Liver (tissue), 3 donors: ENCODE data around the gene CLMN.

ENCODE experiments used
- FOXA1 ChIP-seq: IDR thresholded peaks from 2 replicates; pipeline ENCODE4 v1.6.1; 2016; ENCODE audit warnings: antibody characterized with exemption
- RAD21 ChIP-seq, 2 donors: IDR thresholded peaks; 2 replicates each; pipeline ENCODE4 v1.6.1; 2016; ENCODE audit warnings: antibody characterized with exemption in 2 of 2, mild to moderate bottlenecking in 2 of 2
- REST ChIP-seq: IDR thresholded peaks from 2 replicates; pipeline ENCODE4 v1.6.1; 2016; ENCODE audit warnings: antibody characterized with exemption, mild to moderate bottlenecking
- TF ChIP-seq, protein P1 (sequence below): fragments of 150-350 bp; IDR thresholded peaks from 2 replicates; pipeline ENCODE4 v1.5.1; 2017; ENCODE audit warnings: improper control_type of control experiment, low read depth, low read length; ENCODE audit not compliant: missing input control
- donor health status: healthy.
- donor health status: healthy.

- TF ChIP-seq, protein P1, sequence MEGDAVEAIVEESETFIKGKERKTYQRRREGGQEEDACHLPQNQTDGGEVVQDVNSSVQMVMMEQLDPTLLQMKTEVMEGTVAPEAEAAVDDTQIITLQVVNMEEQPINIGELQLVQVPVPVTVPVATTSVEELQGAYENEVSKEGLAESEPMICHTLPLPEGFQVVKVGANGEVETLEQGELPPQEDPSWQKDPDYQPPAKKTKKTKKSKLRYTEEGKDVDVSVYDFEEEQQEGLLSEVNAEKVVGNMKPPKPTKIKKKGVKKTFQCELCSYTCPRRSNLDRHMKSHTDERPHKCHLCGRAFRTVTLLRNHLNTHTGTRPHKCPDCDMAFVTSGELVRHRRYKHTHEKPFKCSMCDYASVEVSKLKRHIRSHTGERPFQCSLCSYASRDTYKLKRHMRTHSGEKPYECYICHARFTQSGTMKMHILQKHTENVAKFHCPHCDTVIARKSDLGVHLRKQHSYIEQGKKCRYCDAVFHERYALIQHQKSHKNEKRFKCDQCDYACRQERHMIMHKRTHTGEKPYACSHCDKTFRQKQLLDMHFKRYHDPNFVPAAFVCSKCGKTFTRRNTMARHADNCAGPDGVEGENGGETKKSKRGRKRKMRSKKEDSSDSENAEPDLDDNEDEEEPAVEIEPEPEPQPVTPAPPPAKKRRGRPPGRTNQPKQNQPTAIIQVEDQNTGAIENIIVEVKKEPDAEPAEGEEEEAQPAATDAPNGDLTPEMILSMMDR = no peak
- TF ChIP-seq REST (no peak), FOXA1 (no peak), RAD21 (IDR thresholded peaks at IDR 0.05) (no peak)
These were observed 42.4 kb upstream of the CLMN start for GRCh38 chr14:95362138-95362494.
